Cardiac muscle cell (in vitro differentiated cells and primary cell): ENCODE measurements around the gene PCDH8. TPM values are rescaled to one million over a fixed set of nuclear protein-coding genes. Genes with fewer than 3 reads are reported as not detected.
A peak's percentile ranks its signal among the peaks of the same experiment; 100 is the strongest.

ENCODE experiments used
- DNase-seq, 2 donors: peaks; one replicate each; pipeline versions ENCODE4 v3.0.0 to v3.0.0-alpha.2; 2010 to 2017; ENCODE audit warnings: low read depth in 1 of 2, low spot score in 1 of 2
- H3K27ac ChIP-seq: fragments of 200-600 bp; sonication (generic); 2 replicates; pipeline ENCODE4 v1.5.1; 2016
- H3K27me3 ChIP-seq: fragments of 200-600 bp; sonication (generic); 2 replicates; pipeline ENCODE4 v1.6.0; 2016; ENCODE audit warnings: control low read depth
- H3K36me3 ChIP-seq: fragments of 200-600 bp; sonication (generic); 2 replicates; pipeline ENCODE4 v1.5.1; 2016; ENCODE audit warnings: control low read depth
- H3K4me1 ChIP-seq: fragments of 200-600 bp; sonication (generic); 2 replicates; pipeline ENCODE4 v1.8.1; 2017; ENCODE audit warnings: low read depth, mild to moderate bottlenecking, mixed run types
- H3K4me3 ChIP-seq: fragments of 200-600 bp; sonication (generic); 2 replicates; pipeline ENCODE4 v1.5.1; 2016; ENCODE audit warnings: mild to moderate bottlenecking
- H3K9me3 ChIP-seq: fragments of 200-600 bp; sonication (generic); 2 replicates; pipeline ENCODE4 v1.5.1; 2017; ENCODE audit warnings: low read depth, mild to moderate bottlenecking, control low read depth
- polyA plus RNA-seq: library from polyadenylated mRNA; unstranded; fragments of >200 nt; fragmentation: Nextera tagmentation; extraction: Ambion mirVana; gene quantifications from 2 replicates; pipeline ENCODE4 v1.2.1, GENCODE V29; 2016
- total RNA-seq: library from RNA; depleted of rRNA; stranded (reverse); fragments of >200 nt; gene quantifications from 2 replicates; pipeline ENCODE4 v1.2.3, GENCODE V29; 2016
- TF ChIP-seq, protein P1 (sequence below): IDR thresholded peaks from 2 replicates; pipeline ENCODE4 v1.5.1; 2012; ENCODE audit warnings: low read depth, mild to moderate bottlenecking, low read length

PCDH8 gene
- total and polyA plus RNA-seq, 2 experiments from 2014 or later: 0.74 to 0.84 TPM

DNA sequence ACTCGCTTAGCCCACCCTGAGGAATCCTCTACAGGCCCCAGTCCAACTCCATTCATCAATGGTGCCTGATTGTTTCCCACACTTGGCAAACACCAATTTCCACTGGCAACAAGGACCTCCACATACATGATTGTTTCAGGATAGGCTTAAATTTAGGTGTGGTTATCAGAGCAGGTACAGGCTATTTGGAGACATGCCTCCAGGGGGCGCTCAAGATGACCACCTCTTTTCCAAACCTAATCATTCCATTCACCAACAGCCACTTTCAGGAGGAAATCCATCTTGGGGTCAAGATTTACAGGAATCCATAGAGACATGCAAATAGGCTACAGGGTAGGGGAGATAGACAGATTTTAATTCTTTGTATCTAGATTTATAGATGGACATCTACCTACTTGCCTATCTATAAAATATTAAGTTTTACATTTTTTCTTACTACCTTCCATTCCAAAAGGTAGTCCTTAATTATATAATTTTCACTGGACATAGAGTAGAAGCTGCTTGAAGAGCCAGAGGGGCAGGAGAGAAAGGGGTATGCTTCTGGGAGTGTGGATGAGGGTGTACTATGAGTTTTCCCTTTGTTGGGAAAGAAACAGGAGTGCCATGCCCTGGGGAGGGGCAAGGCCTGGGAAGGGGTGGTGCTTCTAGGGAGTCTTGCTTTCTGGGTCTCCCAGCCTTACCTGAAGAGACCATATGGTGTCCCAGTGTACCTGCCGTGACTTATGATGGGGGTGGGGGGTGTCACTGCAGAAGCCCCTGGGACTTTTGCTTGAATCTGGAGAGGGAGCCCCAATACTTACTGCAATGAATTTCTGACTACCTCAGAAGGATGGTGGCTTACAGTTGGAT lies 14.1 kb upstream of the PCDH8 start:
- no peaks in the 10 kb centered on the region for H3K4me1 ChIP-seq
- H3K27me3 ChIP-seq: no peaks in the 10 kb centered on the region

DNA sequence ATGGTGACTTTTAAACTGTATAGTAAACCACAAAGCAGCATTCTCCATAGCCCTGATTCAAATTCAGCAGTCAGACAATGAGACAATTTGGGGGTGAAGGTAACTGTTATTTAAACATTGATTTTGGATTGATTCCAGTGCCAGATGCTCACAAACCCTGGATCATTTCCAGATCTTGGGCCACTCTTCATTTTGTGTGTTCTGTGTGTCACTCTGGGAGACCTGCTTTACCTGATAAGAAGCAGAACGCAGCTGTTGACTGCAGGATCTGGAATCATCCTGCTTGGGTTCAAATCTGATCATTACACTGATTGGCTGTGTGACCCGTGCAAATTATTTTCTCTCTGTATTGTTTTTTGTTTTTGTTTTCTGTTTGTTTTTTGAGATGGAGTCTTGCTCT lies 4.0 kb upstream of the PCDH8 start:
- no peak overlapping the region for H3K27ac ChIP-seq

More for the DNA sequence above, 14.1 kb upstream of the PCDH8 start:
- TF ChIP-seq, protein P1, sequence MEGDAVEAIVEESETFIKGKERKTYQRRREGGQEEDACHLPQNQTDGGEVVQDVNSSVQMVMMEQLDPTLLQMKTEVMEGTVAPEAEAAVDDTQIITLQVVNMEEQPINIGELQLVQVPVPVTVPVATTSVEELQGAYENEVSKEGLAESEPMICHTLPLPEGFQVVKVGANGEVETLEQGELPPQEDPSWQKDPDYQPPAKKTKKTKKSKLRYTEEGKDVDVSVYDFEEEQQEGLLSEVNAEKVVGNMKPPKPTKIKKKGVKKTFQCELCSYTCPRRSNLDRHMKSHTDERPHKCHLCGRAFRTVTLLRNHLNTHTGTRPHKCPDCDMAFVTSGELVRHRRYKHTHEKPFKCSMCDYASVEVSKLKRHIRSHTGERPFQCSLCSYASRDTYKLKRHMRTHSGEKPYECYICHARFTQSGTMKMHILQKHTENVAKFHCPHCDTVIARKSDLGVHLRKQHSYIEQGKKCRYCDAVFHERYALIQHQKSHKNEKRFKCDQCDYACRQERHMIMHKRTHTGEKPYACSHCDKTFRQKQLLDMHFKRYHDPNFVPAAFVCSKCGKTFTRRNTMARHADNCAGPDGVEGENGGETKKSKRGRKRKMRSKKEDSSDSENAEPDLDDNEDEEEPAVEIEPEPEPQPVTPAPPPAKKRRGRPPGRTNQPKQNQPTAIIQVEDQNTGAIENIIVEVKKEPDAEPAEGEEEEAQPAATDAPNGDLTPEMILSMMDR: peak; percentile 60
- Histone ChIP-seq H3K36me3 (no peaks in the 10 kb centered on the region), H3K9me3 (no peaks in the 10 kb centered on the region), H3K27ac (no peak overlapping the region), H3K4me3 (no peak overlapping the region)
- peak; percentile 8 to 42 for DNase-seq

DNA sequence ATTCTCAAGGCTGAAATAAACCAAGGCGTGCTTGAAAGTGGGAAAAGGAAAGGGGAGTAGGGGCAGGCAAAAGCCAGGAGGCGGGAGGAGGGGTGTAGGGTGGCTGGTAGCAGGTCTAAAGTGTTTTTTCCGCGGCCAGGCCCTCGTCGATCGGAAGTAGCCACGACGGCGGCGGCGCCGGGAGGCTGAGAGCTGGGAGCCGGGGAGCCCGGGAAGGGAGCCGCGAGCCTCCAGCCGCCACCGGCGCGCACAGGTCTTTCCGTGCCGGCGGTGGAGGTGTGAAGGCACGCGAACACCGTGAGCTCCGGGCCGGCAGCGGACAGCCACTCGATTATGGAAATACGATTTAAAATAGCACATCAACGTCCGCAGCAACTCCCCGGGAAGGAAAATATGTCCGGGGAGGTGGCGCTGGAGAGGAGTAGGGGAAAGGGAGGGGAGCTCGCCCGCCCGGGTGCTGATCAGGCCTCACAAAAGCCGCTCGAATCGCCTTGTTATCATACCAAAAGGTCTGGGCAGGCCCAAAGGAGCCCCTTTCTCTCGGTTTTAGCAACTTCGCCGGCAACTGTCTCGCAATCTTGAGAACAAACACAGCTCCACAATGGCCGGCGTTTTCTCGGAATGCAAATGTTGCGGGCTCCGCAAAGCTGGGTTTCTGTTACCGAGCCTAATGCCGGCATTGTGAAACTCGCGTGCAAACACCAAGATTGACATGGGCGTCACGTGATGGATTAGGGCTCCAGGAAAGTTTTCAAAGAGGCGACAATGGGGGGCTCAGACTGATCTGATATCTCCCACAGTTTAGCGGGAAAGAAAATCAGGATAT lies 2.9 kb upstream of the PCDH8 start:
- H3K27ac ChIP-seq: peak overlapping the region; percentile 61
- DNase-seq: peak; percentile 49 to 73
- peaks cover 42% of the 10 kb centered on the region for H3K27me3 ChIP-seq
- H3K9me3 ChIP-seq: no peaks in the 10 kb centered on the region
- H3K4me3 ChIP-seq: peak overlapping the region; percentile 39
- no peaks in the 10 kb centered on the region for H3K36me3 ChIP-seq
- H3K4me1 ChIP-seq: peaks cover 9% of the 10 kb centered on the region
- TF ChIP-seq, protein P1: no peak

More for the DNA sequence above, 4.0 kb upstream of the PCDH8 start:
- no peak for DNase-seq
- Histone ChIP-seq H3K4me1 (peaks cover 9% of the 10 kb centered on the region), H3K4me3 (peak overlapping the region; percentile 39), H3K9me3 (no peaks in the 10 kb centered on the region), H3K27me3 (peaks cover 31% of the 10 kb centered on the region), H3K36me3 (no peaks in the 10 kb centered on the region)
- TF ChIP-seq, protein P1: no peak

DNA sequence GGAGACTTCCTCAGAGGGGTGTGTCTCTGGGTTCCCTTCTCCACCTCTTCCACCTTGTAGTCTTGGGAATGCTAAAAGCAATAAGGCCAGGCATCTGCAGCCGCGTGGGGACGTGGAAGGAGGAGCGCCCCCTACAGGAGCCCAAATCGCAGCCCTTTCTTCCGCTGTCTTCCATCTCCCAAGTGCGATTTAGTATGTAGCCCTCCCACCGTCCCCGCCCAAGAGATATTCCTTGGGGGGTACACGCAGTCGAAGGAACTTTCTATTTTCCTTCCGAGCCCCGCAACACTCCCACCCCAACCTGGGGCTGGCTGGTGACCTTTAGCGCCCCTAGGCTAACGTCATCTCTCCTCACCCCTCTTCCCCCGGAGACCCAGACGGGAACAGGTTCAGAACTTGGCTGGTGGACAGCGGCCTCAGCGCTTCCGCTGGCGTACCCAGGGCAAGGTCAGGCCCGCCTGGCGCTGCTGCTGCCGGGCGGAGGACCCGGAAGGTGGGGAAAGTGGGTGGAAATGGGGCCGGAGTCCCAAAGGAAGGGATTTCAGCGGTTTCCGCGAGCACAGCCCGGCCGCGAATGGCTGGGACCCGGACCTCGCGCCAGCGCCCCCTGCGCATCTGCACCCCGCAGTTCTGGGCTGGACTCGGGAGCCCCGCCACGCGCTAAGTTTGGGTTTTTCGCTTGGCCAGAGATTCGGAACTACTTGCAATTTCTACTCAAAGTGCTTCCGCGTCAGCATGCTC lies 2.1 kb upstream of the PCDH8 start:
- peaks cover 9% of the 10 kb centered on the region for H3K4me1 ChIP-seq
- no peaks in the 10 kb centered on the region for H3K36me3 ChIP-seq
- TF ChIP-seq, protein P1: no peak
- peaks cover 50% of the 10 kb centered on the region for H3K27me3 ChIP-seq
- peak; percentile 79 to 92 for DNase-seq
- peak overlapping the region; percentile 39 for H3K4me3 ChIP-seq
- peak overlapping the region; percentile 61 for H3K27ac ChIP-seq
- H3K9me3 ChIP-seq: no peaks in the 10 kb centered on the region

DNA sequence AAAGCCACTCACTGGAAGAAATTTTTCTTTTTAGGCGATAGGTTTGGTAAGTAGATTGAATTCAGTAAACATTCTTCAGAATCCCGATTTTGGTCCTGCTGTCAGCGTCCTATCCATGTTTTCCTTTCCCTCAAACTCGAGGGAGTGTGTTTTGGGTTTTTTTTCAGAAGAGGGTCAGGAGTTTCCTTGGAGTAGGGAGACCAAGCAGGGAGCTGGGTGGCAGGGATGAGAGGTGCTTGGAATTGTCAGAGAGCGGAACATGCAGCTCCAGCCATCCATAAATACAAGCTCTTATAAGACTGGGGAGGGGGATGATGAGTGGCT lies 1.6 kb upstream of the PCDH8 start:
- Histone ChIP-seq H3K27ac (no peak overlapping the region), H3K4me3 (no peak overlapping the region), H3K27me3 (peaks cover 55% of the 10 kb centered on the region), H3K9me3 (no peaks in the 10 kb centered on the region), H3K4me1 (peaks cover 9% of the 10 kb centered on the region), H3K36me3 (no peaks in the 10 kb centered on the region)
- DNase-seq: no peak
- TF ChIP-seq, protein P1: no peak
